Osteocyte (in vitro differentiated cells): Measurements from ENCODE around the gene LCE2C. TPM values are rescaled to one million over a fixed set of nuclear protein-coding genes. Genes with fewer than 3 reads are reported as not detected.
"Not testable (repeated sequence)": the region's sequence is repeated elsewhere in the genome, so short reads cannot be mapped to it uniquely, and the experiment has no call there.

ENCODE experiments used
- DNase-seq: peaks from one replicate; pipeline ENCODE4 v3.0.0; 2021; ENCODE audit warnings: mixed read lengths; ENCODE audit not compliant: unreplicated experiment; ENCODE audit errors: extremely low spot score
- H3K27ac Mint-ChIP-seq: one replicate; pipeline ENCODE4 v1.8.0; 2021; ENCODE audit warnings: mild to moderate bottlenecking, mixed read lengths; ENCODE audit not compliant: unreplicated experiment
- H3K27me3 Mint-ChIP-seq: one replicate; pipeline ENCODE4 v1.8.0; 2021; ENCODE audit warnings: mixed read lengths; ENCODE audit not compliant: unreplicated experiment
- H3K36me3 Mint-ChIP-seq: one replicate; pipeline ENCODE4 v1.8.0; 2021; ENCODE audit warnings: mixed read lengths; ENCODE audit not compliant: unreplicated experiment
- H3K4me1 Mint-ChIP-seq: one replicate; pipeline ENCODE4 v1.8.0; 2021; ENCODE audit warnings: mixed read lengths; ENCODE audit not compliant: unreplicated experiment
- H3K4me3 Mint-ChIP-seq: one replicate; pipeline ENCODE4 v1.8.0; 2021; ENCODE audit warnings: mild to moderate bottlenecking, moderate library complexity, mixed read lengths; ENCODE audit not compliant: unreplicated experiment
- H3K9me3 Mint-ChIP-seq: one replicate; pipeline ENCODE4 v1.8.0; 2021; ENCODE audit warnings: mixed read lengths; ENCODE audit not compliant: unreplicated experiment
- CTCF ChIP-seq: fragments of 200-600 bp; sonication (generic); IDR thresholded peaks from 2 replicates; pipeline ENCODE4 v1.5.0; 2021; ENCODE audit warnings: antibody characterized with exemption, mild to moderate bottlenecking, moderate library complexity
- long read RNA-seq: library from polyadenylated mRNA; unstranded; transcript quantifications from one replicate; pipeline ENCODE4 v2.0.0, GENCODE V29; 2021
- total RNA-seq: library from RNA; stranded (reverse); gene quantifications from 2 replicates; pipeline ENCODE4 v1.2.1, GENCODE V29; 2021

LCE2C gene, protein sequence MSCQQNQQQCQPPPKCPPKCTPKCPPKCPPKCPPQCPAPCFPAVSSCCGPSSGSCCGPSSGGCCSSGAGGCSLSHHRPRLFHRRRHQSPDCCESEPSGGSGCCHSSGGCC
- not detected in 2 replicates for total RNA-seq
- long read RNA-seq, result 0 reads

- not testable (repeated sequence) for H3K4me3 Mint-ChIP-seq, H3K27ac Mint-ChIP-seq, H3K4me1 Mint-ChIP-seq, H3K36me3 Mint-ChIP-seq, H3K27me3 Mint-ChIP-seq, DNase-seq, H3K9me3 Mint-ChIP-seq
Measured at GRCh38 chr1:152674983-152675382, at the start of gene LCE2C. Gene LCE2C, plus strand, starts transcription at chr1:152675279. Its CDS starts 737 bp downstream, at chr1:152676016.

- H3K27ac Mint-ChIP-seq, result no peak overlapping the region
- DNase-seq, result no peak
- TF ChIP-seq CTCF, result no peak
- H3K9me3 Mint-ChIP-seq, result peaks cover 48% of the 10 kb centered on the region
- no peak overlapping the region for H3K4me3 Mint-ChIP-seq
- H3K36me3 Mint-ChIP-seq, result no peaks in the 10 kb centered on the region
- no peaks in the 10 kb centered on the region for H3K27me3 Mint-ChIP-seq
- H3K4me1 Mint-ChIP-seq, result no peaks in the 10 kb centered on the region
Measured at GRCh38 chr1:152626744-152627143, 48.3 kb upstream of the LCE2C start.

- no peak for DNase-seq
- TF ChIP-seq CTCF, result no peak
- H3K9me3 Mint-ChIP-seq, result peaks cover 57% of the 10 kb centered on the region
- no peaks in the 10 kb centered on the region for H3K36me3 Mint-ChIP-seq
- H3K27me3 Mint-ChIP-seq, result no peaks in the 10 kb centered on the region
- no peak overlapping the region for H3K4me3 Mint-ChIP-seq
- H3K27ac Mint-ChIP-seq, result no peak overlapping the region
- no peaks in the 10 kb centered on the region for H3K4me1 Mint-ChIP-seq
Measured at GRCh38 chr1:152630596-152630995, 44.5 kb upstream of the LCE2C start.

- H3K36me3 Mint-ChIP-seq, result no peaks in the 10 kb centered on the region
- H3K27ac Mint-ChIP-seq, result no peak overlapping the region
- TF ChIP-seq CTCF, result no peak
- no peaks in the 10 kb centered on the region for H3K4me1 Mint-ChIP-seq
- H3K4me3 Mint-ChIP-seq, result no peak overlapping the region
- no peak for DNase-seq
- no peaks in the 10 kb centered on the region for H3K27me3 Mint-ChIP-seq
- peaks cover 21% of the 10 kb centered on the region for H3K9me3 Mint-ChIP-seq
Measured at GRCh38 chr1:152640351-152640750, 34.7 kb upstream of the LCE2C start.

DNA sequence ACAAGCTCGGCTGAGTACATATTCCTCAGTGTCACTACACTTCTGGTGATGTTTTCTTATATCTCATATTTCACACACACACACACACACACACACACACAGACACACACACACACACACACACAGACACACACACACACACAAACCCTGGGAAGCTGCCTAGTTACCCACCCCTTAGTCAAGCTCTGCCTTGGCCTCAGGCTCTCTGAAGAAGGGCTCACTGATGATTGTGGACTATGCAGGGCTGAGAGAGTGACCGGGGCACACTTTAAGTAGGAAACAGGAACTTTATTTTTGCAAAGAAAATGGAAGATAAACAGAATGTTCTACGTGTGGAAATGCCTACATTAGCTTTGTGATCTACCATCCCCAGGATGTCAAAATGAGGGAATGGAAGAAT lies 31.1 kb upstream of the LCE2C start:
- H3K4me3 Mint-ChIP-seq, result no peak overlapping the region
- no peaks in the 10 kb centered on the region for H3K27me3 Mint-ChIP-seq
- TF ChIP-seq CTCF, result no peak
- H3K36me3 Mint-ChIP-seq, result no peaks in the 10 kb centered on the region
- no peaks in the 10 kb centered on the region for H3K4me1 Mint-ChIP-seq
- DNase-seq, result no peak
- H3K27ac Mint-ChIP-seq, result no peak overlapping the region
- H3K9me3 Mint-ChIP-seq, result peaks cover 7% of the 10 kb centered on the region

DNA sequence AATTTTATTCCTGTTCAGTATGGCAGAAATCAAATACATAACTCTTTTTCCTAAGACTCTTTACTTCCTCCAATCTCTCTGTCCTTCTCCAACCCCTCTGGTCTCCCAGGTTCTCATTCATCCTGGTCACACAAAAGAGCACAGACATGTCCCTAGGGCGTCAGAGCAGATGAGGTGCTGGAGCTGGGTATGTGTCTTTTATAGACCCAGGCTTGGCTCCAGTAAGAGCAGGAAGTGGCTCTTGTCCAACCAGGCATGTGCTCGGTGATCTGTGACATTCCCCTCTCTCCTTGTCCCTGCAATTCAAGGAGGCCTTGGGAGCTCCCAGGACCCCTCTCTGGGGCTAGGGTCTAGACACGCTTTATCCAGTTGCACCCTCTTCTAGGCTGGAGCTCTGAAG lies 29.9 kb upstream of the LCE2C start:
- H3K4me3 Mint-ChIP-seq, result no peak overlapping the region
- H3K27me3 Mint-ChIP-seq, result no peaks in the 10 kb centered on the region
- no peaks in the 10 kb centered on the region for H3K4me1 Mint-ChIP-seq
- no peak for DNase-seq
- H3K36me3 Mint-ChIP-seq, result no peaks in the 10 kb centered on the region
- no peak for TF ChIP-seq CTCF
- peaks cover 7% of the 10 kb centered on the region for H3K9me3 Mint-ChIP-seq
- no peak overlapping the region for H3K27ac Mint-ChIP-seq
